Hepatocyte (in vitro differentiated cells): Measurements from ENCODE around the gene P4HA3. TPM values are rescaled to one million over a fixed set of nuclear protein-coding genes. Genes with fewer than 3 reads are reported as not detected.

Experiments used
- DNase-seq: peaks from one replicate; pipeline ENCODE4 v3.0.0-alpha.2; 2016; ENCODE audit warnings: low spot score
- H2AFZ ChIP-seq: fragments of 200-600 bp; sonication (generic); 2 replicates; pipeline ENCODE4 v1.6.0; 2016; ENCODE audit warnings: antibody characterized with exemption, mild to moderate bottlenecking
- H3K27ac ChIP-seq: fragments of 200-600 bp; sonication (generic); 2 replicates; pipeline ENCODE4 v1.5.1; 2016; ENCODE audit warnings: mild to moderate bottlenecking
- H3K27me3 ChIP-seq: fragments of 200-600 bp; sonication (generic); 2 replicates; pipeline ENCODE4 v1.6.1; 2016
- H3K36me3 ChIP-seq: fragments of 200-600 bp; sonication (generic); replicated peaks from 2 replicates; pipeline ENCODE4 v1.5.1; 2016; ENCODE audit warnings: low read depth; ENCODE audit not compliant: insufficient read depth
- H3K4me1 ChIP-seq: fragments of 200-600 bp; sonication (generic); 2 replicates; pipeline ENCODE4 v1.5.1; 2016; ENCODE audit warnings: mild to moderate bottlenecking, moderate library complexity; ENCODE audit not compliant: insufficient read depth
- H3K4me2 ChIP-seq: fragments of 200-600 bp; sonication (generic); 2 replicates; pipeline ENCODE4 v1.6.0; 2016
- H3K4me3 ChIP-seq: fragments of 200-600 bp; sonication (generic); 2 replicates; pipeline ENCODE4 v1.5.1; 2016; ENCODE audit warnings: mild to moderate bottlenecking
- H3K79me2 ChIP-seq: fragments of 200-600 bp; sonication (generic); 2 replicates; pipeline ENCODE4 v1.6.0; 2017; ENCODE audit warnings: mild to moderate bottlenecking
- H3K9me2 ChIP-seq: fragments of 200-600 bp; sonication (generic); replicated peaks from 2 replicates; pipeline ENCODE4 v1.6.0; 2017; ENCODE audit warnings: mild to moderate bottlenecking; ENCODE audit not compliant: insufficient read depth
- H3K9me3 ChIP-seq: fragments of 200-600 bp; sonication (generic); 2 replicates; pipeline ENCODE4 v1.5.1; 2016; ENCODE audit warnings: low read depth, mild to moderate bottlenecking
- H4K20me1 ChIP-seq: fragments of 200-600 bp; sonication (generic); 2 replicates; pipeline ENCODE4 v1.6.0; 2016; ENCODE audit warnings: mild to moderate bottlenecking; ENCODE audit not compliant: insufficient read depth, poor library complexity, severe bottlenecking
- CTCF ChIP-seq: fragments of 200-600 bp; sonication (generic); IDR thresholded peaks from 2 replicates; pipeline ENCODE4 v1.5.1; 2016; ENCODE audit warnings: antibody characterized with exemption, mild to moderate bottlenecking; ENCODE audit not compliant: poor library complexity
- EZH2 ChIP-seq: fragments of 200-600 bp; sonication (generic); IDR thresholded peaks from 2 replicates; pipeline ENCODE4 v1.6.1; 2016; ENCODE audit warnings: antibody characterized with exemption, mild to moderate bottlenecking, borderline replicate concordance
- EZH2phosphoT487 ChIP-seq: fragments of 200-600 bp; sonication (generic); IDR thresholded peaks from one replicate; pipeline ENCODE4 v1.6.1; 2018; ENCODE audit warnings: antibody characterized with exemption, mild to moderate bottlenecking, low read depth, moderate library complexity; ENCODE audit not compliant: unreplicated experiment, severe bottlenecking
- WGBS: methylation state at CpG from one replicate; pipeline ENCODE4 v1.1.6; 2016; ENCODE audit warnings: low lambda C conversion rate; ENCODE audit errors: missing lambda C conversion rate; 5-methylcytosine and 5-hydroxymethylcytosine counted together
- polyA plus RNA-seq: library from polyadenylated mRNA; unstranded; fragments of >200 nt; fragmentation: Nextera tagmentation; extraction: Ambion mirVana; gene quantifications from 2 replicates; pipeline ENCODE4 v1.2.1, GENCODE V29; 2016
- total RNA-seq: library from RNA; depleted of rRNA; stranded (reverse); fragments of >200 nt; gene quantifications from 2 replicates; pipeline ENCODE4 v1.2.3, GENCODE V29; 2014

Gene P4HA3
- total and polyA plus RNA-seq, 2 experiments from 2014 or later = 1.3 to 2.3 TPM

DNA sequence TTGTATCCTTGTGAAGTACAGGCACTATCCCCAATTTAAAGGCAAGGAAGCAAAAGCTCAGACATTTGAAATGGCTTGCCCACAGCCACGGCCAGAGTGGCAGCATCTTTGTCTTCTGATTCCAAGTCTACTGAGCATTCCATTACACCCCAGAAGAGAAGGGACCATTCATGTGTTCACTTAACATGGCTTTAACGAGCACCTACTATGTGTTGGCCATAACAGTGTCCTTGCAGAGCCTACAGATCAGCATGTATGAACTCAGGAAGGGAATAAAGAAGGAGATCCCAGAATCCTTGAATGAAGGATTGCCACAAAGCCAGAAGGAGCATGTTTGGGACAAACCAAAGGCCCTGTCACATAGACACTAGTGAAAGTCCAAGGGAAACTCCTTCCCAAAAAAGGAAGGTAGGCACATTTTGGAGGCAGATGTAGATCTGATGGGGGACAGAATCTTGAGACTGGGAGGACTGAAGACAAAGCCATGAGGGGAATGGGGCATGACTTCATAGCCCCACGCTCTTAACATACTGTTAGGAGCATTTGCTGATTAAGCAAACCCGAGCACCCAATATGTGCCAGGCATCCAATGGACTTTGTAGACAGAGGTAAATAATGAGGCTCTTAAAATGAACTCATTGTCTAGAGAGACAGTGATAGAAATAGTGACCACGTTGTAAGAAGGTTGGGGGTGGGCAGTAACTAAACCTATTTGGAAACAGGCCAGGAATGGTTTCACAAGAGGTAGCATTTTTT is 54.9 kb downstream of the P4HA3 start:
- H3K4me1 ChIP-seq = no peaks in the 10 kb centered on the region
- H3K9me2 ChIP-seq = no peaks in the 10 kb centered on the region
- H3K27me3 ChIP-seq = no peaks in the 10 kb centered on the region
- H3K9me3 ChIP-seq = no peaks in the 10 kb centered on the region
- no peaks in the 10 kb centered on the region for H4K20me1 ChIP-seq
- H3K4me3 ChIP-seq = no peak overlapping the region
- H3K36me3 ChIP-seq = no peaks in the 10 kb centered on the region
- no peak overlapping the region for H3K4me2 ChIP-seq
- no peak overlapping the region for H2AFZ ChIP-seq
- no peak for DNase-seq
- no peaks in the 10 kb centered on the region for H3K79me2 ChIP-seq
- TF ChIP-seq EZH2phosphoT487 (no peak), EZH2 (no peak), CTCF (no peak)
- H3K27ac ChIP-seq = no peak overlapping the region
- 82% methylated on average over 5 of the region's 5 CpGs for WGBS

DNA sequence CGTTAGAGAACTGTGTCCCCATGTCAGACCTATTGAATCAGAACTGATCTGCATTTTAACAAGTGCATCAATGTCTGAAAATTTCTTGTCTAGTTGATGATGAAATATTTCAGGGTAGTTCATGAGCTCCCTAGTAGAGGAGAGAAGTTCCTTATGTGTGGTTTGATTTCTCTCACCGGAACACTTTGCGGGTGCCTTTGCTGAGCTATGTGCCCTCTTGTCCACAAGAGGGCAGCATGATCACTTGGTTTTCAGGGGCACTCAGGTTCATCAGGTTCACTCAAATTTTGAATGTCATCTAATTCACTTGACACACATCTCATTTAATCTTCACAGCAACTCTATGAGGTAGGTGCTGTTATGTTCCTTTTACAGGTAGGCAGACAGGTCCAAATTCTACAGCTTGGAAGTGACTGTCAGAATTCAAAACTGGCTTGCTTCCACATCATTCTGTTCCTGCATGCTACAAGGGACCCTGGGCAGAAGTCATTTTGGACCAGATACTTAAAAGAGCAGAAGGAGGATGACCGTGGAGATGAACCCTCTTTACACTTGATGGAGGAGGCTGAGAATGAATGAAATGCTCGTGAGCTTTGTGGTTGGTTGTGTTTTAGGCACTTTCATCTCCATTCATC is 55.6 kb downstream of the P4HA3 start:
- peak; percentile 77 for DNase-seq
- TF ChIP-seq EZH2phosphoT487 = no peak
- peak; percentile 88 for TF ChIP-seq CTCF
- H3K36me3 ChIP-seq = no peaks in the 10 kb centered on the region
- H3K4me2 ChIP-seq = no peak overlapping the region
- H3K9me2 ChIP-seq = no peaks in the 10 kb centered on the region
- H3K9me3 ChIP-seq = no peaks in the 10 kb centered on the region
- H2AFZ ChIP-seq = no peak overlapping the region
- H3K4me1 ChIP-seq = no peaks in the 10 kb centered on the region
- no peaks in the 10 kb centered on the region for H3K27me3 ChIP-seq
- no peaks in the 10 kb centered on the region for H3K79me2 ChIP-seq
- WGBS = 56% methylated on average over 5 of the region's 5 CpGs
- no peaks in the 10 kb centered on the region for H4K20me1 ChIP-seq
- no peak overlapping the region for H3K27ac ChIP-seq
- H3K4me3 ChIP-seq = no peak overlapping the region

GRCh38 chr11:74253361-74253760 is 58.1 kb downstream of the P4HA3 start:
- TF ChIP-seq EZH2 (no peak), EZH2phosphoT487 (no peak), CTCF (no peak)
- no peak for DNase-seq
- H3K79me2 ChIP-seq = no peaks in the 10 kb centered on the region
- H2AFZ ChIP-seq = no peak overlapping the region
- WGBS = 97% methylated on average over 8 of the region's 8 CpGs
- H3K9me2 ChIP-seq = no peaks in the 10 kb centered on the region
- no peaks in the 10 kb centered on the region for H3K27me3 ChIP-seq
- no peaks in the 10 kb centered on the region for H3K9me3 ChIP-seq
- H3K4me2 ChIP-seq = no peak overlapping the region
- no peaks in the 10 kb centered on the region for H3K36me3 ChIP-seq
- H3K27ac ChIP-seq = no peak overlapping the region
- H3K4me3 ChIP-seq = no peak overlapping the region
- H4K20me1 ChIP-seq = no peaks in the 10 kb centered on the region
- H3K4me1 ChIP-seq = no peaks in the 10 kb centered on the region
